ENCODE data around the gene SCARB1.

Gene SCARB1

GRCh38 chr12:124774462-124775167 is 89.0 kb downstream of the SCARB1 start:
- H3K4me1 ChIP-seq (ENCODE audit: insufficient read depth, low read length), result no peaks in the 10 kb centered on the region
- H3K9ac ChIP-seq (ENCODE audit: low read depth, low read length), result no peak overlapping the region
- H3K27ac ChIP-seq (ENCODE audit: low read depth, low read length), result no peak overlapping the region
- WGBS, result 94% methylated on average over 15 of the region's 15 CpGs
- no peaks in the 10 kb centered on the region for H3K36me3 ChIP-seq (ENCODE audit: insufficient read depth, low read length)
- H3K27me3 ChIP-seq (ENCODE audit: insufficient read depth, low read length), result no peaks in the 10 kb centered on the region
- H3K4me3 ChIP-seq (ENCODE audit: low read length), result no peak overlapping the region
- H3K9me3 ChIP-seq (ENCODE audit: insufficient read depth, low read depth, low read length), result peaks cover 2% of the 10 kb centered on the region; the same call in 1 of the 2 replicates

GRCh38 chr12:124774054-124774461 is 89.6 kb downstream of the SCARB1 start:
- no peaks in the 10 kb centered on the region for H3K27me3 ChIP-seq (ENCODE audit: insufficient read depth, low read length)
- H3K4me1 ChIP-seq (ENCODE audit: insufficient read depth, low read length), result no peaks in the 10 kb centered on the region
- 79% methylated on average over 12 of the region's 12 CpGs for WGBS
- peaks cover 2% of the 10 kb centered on the region; the same call in 1 of the 2 replicates for H3K9me3 ChIP-seq (ENCODE audit: insufficient read depth, low read depth, low read length)
- H3K36me3 ChIP-seq (ENCODE audit: insufficient read depth, low read length), result no peaks in the 10 kb centered on the region
- no peak overlapping the region for H3K4me3 ChIP-seq (ENCODE audit: low read length)
- no peak overlapping the region for H3K9ac ChIP-seq (ENCODE audit: low read depth, low read length)
- no peak overlapping the region for H3K27ac ChIP-seq (ENCODE audit: low read depth, low read length)

GRCh38 chr12:124772289-124773170 is 91.1 kb downstream of the SCARB1 start:
- no peaks in the 10 kb centered on the region for H3K4me1 ChIP-seq (ENCODE audit: insufficient read depth, low read length)
- H3K4me3 ChIP-seq (ENCODE audit: low read length), result no peak overlapping the region
- H3K9me3 ChIP-seq (ENCODE audit: insufficient read depth, low read depth, low read length), result peaks cover 2% of the 10 kb centered on the region; the same call in 1 of the 2 replicates
- H3K27me3 ChIP-seq (ENCODE audit: insufficient read depth, low read length), result no peaks in the 10 kb centered on the region
- no peak overlapping the region for H3K9ac ChIP-seq (ENCODE audit: low read depth, low read length)
- H3K27ac ChIP-seq (ENCODE audit: low read depth, low read length), result no peak overlapping the region
- WGBS, result 75% methylated on average over 25 of the region's 26 CpGs
- H3K36me3 ChIP-seq (ENCODE audit: insufficient read depth, low read length), result no peaks in the 10 kb centered on the region

GRCh38 chr12:124771462-124772288 is 92.0 kb downstream of the SCARB1 start:
- H3K27me3 ChIP-seq (ENCODE audit: insufficient read depth, low read length), result no peaks in the 10 kb centered on the region
- H3K9me3 ChIP-seq (ENCODE audit: insufficient read depth, low read depth, low read length), result peaks cover 2% of the 10 kb centered on the region; the same call in 1 of the 2 replicates
- WGBS, result 37% methylated on average over 35 of the region's 35 CpGs
- H3K4me3 ChIP-seq (ENCODE audit: low read length), result no peak overlapping the region
- no peak overlapping the region for H3K9ac ChIP-seq (ENCODE audit: low read depth, low read length)
- H3K36me3 ChIP-seq (ENCODE audit: insufficient read depth, low read length), result no peaks in the 10 kb centered on the region
- H3K27ac ChIP-seq (ENCODE audit: low read depth, low read length), result no peak overlapping the region
- no peaks in the 10 kb centered on the region for H3K4me1 ChIP-seq (ENCODE audit: insufficient read depth, low read length)

GRCh38 chr12:124770728-124771127 is 92.9 kb downstream of the SCARB1 start:
- no peaks in the 10 kb centered on the region for H3K4me1 ChIP-seq (ENCODE audit: insufficient read depth, low read length)
- 92% methylated on average over 5 of the region's 5 CpGs for WGBS

GRCh38 chr12:124769881-124770512 is 93.7 kb downstream of the SCARB1 start:
- 90% methylated on average over 13 of the region's 14 CpGs for WGBS
- H3K27ac ChIP-seq (ENCODE audit: low read depth, low read length), result no peak overlapping the region
- no peaks in the 10 kb centered on the region for H3K36me3 ChIP-seq (ENCODE audit: insufficient read depth, low read length)
- H3K27me3 ChIP-seq (ENCODE audit: insufficient read depth, low read length), result no peaks in the 10 kb centered on the region
- H3K4me3 ChIP-seq (ENCODE audit: low read length), result no peak overlapping the region
- H3K9me3 ChIP-seq (ENCODE audit: insufficient read depth, low read depth, low read length), result peaks cover 2% of the 10 kb centered on the region; the same call in 1 of the 2 replicates
- H3K9ac ChIP-seq (ENCODE audit: low read depth, low read length), result no peak overlapping the region
- no peaks in the 10 kb centered on the region for H3K4me1 ChIP-seq (ENCODE audit: insufficient read depth, low read length)

More at GRCh38 chr12:124770728-124771127, 92.9 kb downstream of the SCARB1 start:
- Histone ChIP-seq H3K9me3 (ENCODE audit: insufficient read depth, low read depth, low read length) (peaks cover 2% of the 10 kb centered on the region; the same call in 1 of the 2 replicates), H3K36me3 (ENCODE audit: insufficient read depth, low read length) (no peaks in the 10 kb centered on the region), H3K4me3 (ENCODE audit: low read length) (no peak overlapping the region), H3K27ac (ENCODE audit: low read depth, low read length) (no peak overlapping the region), H3K27me3 (ENCODE audit: insufficient read depth, low read length) (no peaks in the 10 kb centered on the region), H3K9ac (ENCODE audit: low read depth, low read length) (no peak overlapping the region)

GRCh38 chr12:124769163-124769530 is 94.5 kb downstream of the SCARB1 start:
- H3K9ac ChIP-seq (ENCODE audit: low read depth, low read length), result no peak overlapping the region
- H3K27me3 ChIP-seq (ENCODE audit: insufficient read depth, low read length), result no peaks in the 10 kb centered on the region
- no peaks in the 10 kb centered on the region for H3K4me1 ChIP-seq (ENCODE audit: insufficient read depth, low read length)
- 91% methylated on average over 2 of the region's 3 CpGs for WGBS
- no peak overlapping the region for H3K27ac ChIP-seq (ENCODE audit: low read depth, low read length)
- H3K36me3 ChIP-seq (ENCODE audit: insufficient read depth, low read length), result no peaks in the 10 kb centered on the region
- peaks cover 9% of the 10 kb centered on the region; the same call in 1 of the 2 replicates for H3K9me3 ChIP-seq (ENCODE audit: insufficient read depth, low read depth, low read length)
- no peak overlapping the region for H3K4me3 ChIP-seq (ENCODE audit: low read length)

GRCh38 chr12:124768452-124769162 is 95.1 kb downstream of the SCARB1 start:
- H3K36me3 ChIP-seq (ENCODE audit: insufficient read depth, low read length), result no peaks in the 10 kb centered on the region
- H3K9me3 ChIP-seq (ENCODE audit: insufficient read depth, low read depth, low read length), result peaks cover 11% of the 10 kb centered on the region; the same call in 1 of the 2 replicates
- H3K27ac ChIP-seq (ENCODE audit: low read depth, low read length), result no peak overlapping the region
- no peak overlapping the region for H3K4me3 ChIP-seq (ENCODE audit: low read length)
- no peak overlapping the region for H3K9ac ChIP-seq (ENCODE audit: low read depth, low read length)
- WGBS, result 80% methylated on average over 11 of the region's 11 CpGs
- no peaks in the 10 kb centered on the region for H3K4me1 ChIP-seq (ENCODE audit: insufficient read depth, low read length)
- H3K27me3 ChIP-seq (ENCODE audit: insufficient read depth, low read length), result no peaks in the 10 kb centered on the region

GRCh38 chr12:124767066-124767821 is 96.4 kb downstream of the SCARB1 start:
- Histone ChIP-seq H3K4me3 (ENCODE audit: low read length) (no peak overlapping the region), H3K4me1 (ENCODE audit: insufficient read depth, low read length) (no peaks in the 10 kb centered on the region), H3K36me3 (ENCODE audit: insufficient read depth, low read length) (no peaks in the 10 kb centered on the region), H3K27me3 (ENCODE audit: insufficient read depth, low read length) (no peaks in the 10 kb centered on the region), H3K27ac (ENCODE audit: low read depth, low read length) (no peak overlapping the region), H3K9me3 (ENCODE audit: insufficient read depth, low read depth, low read length) (peaks cover 11% of the 10 kb centered on the region; the same call in 1 of the 2 replicates), H3K9ac (ENCODE audit: low read depth, low read length) (no peak overlapping the region)
- WGBS, result 33% methylated on average over 21 of the region's 21 CpGs

Measured in HUES64 (cell line).